GM18909 (cell line): ENCODE results near the gene OR2B6.
"Not testable (repeated sequence)": the region's sequence is repeated elsewhere in the genome, so short reads cannot be mapped to it uniquely, and the experiment has no call there.

ENCODE experiments used
- ATAC-seq: cut with Tn5 transposase; IDR thresholded peaks from one replicate; pipeline ENCODE4 v1.9.1; 2021; ENCODE audit warnings: mild to moderate bottlenecking; ENCODE audit not compliant: unreplicated experiment, poor library complexity

OR2B6 gene

DNA sequence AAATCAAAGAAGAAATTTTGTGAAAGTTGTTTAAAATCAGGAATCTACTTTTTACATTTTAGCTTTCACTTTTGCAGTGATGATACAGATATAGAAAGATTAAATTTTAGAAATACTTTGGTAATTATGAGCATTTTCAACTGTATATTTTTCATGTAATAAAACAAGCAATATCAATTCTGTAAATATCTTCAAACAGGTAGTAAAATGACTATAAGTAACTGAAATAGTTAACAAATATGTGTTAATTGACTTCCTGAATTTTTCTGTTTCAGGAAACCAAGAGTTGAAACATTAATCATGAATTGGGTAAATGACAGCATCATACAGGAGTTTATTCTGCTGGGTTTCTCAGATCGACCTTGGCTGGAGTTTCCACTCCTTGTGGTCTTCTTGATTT lies at the start of gene OR2B6:
Gene OR2B6 (plus strand): TSS at position 301 of the 400 bp plus-strand sequence. CDS start 0 bp downstream, at position 301.
- no peak for ATAC-seq

DNA sequence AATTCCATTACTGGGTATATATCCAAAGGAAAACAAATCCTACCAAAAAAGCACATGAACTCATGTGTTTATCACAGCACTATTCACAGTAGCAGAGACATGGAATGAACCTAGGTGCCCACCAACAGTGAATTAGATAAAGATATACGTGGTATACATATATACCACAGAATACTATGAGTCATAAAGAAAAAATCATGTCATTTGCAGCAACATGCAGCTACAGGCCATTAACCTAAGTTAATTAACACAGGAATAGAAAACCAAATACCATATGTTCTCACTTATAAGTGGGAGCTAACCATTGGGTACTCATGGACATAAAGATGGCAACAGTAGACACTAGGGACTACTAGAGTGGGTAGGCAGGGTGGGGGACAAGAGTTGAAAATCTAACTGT lies 49.0 kb upstream of the OR2B6 start:
- ATAC-seq, result no peak

GRCh38 chr6:27911956-27912446 lies 45.0 kb upstream of the OR2B6 start, which contains the start of gene OR2B2:
TSS of gene OR2B2 (minus strand) at chr6:27912396. CDS start at chr6:27912319, 77 bp downstream.
- no peak for ATAC-seq

GRCh38 chr6:27922949-27923348 lies 34.1 kb upstream of the OR2B6 start:
- no peak for ATAC-seq

GRCh38 chr6:27924179-27924578 lies 32.9 kb upstream of the OR2B6 start:
- ATAC-seq, result no peak

DNA sequence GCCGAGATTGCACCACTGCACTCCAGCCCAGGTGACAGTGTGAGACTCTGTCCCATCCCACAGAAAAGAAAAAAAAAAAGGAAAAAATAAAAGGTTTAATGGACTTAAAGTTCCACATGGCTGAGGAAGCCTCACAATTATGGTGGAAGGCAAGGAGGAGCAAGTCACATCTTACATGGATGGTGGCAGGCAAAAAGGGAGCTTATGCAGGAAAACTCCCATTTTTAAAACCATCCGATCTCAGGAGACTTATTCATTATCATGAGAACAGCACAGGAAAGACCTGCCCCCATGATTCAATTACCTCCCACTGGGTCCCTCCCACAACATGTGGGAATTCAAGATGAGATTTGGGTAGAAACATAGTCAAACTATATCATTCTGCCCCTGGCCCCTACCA lies 29.0 kb upstream of the OR2B6 start:
- ATAC-seq, result not testable (repeated sequence)

DNA sequence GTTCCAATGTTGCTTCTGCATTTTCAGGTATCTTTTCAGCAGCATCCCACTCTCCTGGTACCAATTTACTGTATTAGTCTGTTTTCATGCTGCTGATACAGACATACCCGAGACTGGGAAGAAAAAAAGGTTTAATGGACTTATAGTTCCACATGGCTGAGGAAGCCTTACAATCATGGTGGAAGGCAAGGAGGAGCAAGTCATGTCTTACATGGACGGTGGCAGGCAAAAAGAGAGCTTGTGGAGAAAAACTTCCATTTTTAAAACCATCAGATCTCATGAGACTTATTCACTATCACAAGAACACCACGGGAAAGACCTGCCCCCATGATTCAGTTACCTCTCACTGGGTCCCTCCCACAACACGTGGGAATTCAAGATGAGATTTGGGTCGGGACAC lies 27.1 kb upstream of the OR2B6 start:
- not testable (repeated sequence) for ATAC-seq

GRCh38 chr6:27931209-27931608 lies 25.8 kb upstream of the OR2B6 start:
- no peak for ATAC-seq

GRCh38 chr6:27940766-27941165 lies 16.3 kb upstream of the OR2B6 start:
- ATAC-seq, result no peak

GRCh38 chr6:27943072-27943471 lies 14.0 kb upstream of the OR2B6 start:
- ATAC-seq, result not testable (repeated sequence)

DNA sequence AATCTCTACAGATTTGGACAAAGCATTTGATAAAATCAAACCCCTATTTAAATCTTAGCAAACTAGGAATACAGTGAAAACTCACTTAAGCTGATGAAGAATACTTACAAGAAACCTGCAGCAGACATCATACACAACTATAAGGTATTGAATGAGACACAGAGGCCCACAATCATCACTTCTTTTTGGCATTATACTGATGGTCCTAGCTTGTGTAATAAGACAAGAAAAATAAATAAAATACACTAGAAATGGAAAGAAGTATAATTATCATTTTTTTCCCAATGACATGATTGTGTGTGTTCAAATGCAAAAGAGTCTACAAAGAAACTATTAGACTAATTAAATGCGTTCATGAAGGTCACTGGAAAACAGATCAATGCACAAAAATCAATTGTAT lies 8.8 kb upstream of the OR2B6 start:
- ATAC-seq, result no peak

- no peak for ATAC-seq
Measured at GRCh38 chr6:27951040-27951439, 6.0 kb upstream of the OR2B6 start.

GRCh38 chr6:27957516-27957915 lies 475 bp downstream of the OR2B6 start:
- ATAC-seq, result no peak

GRCh38 chr6:27962506-27962905 lies 5.5 kb downstream of the OR2B6 start:
- no peak for ATAC-seq

- ATAC-seq, result no peak
Measured at GRCh38 chr6:27966044-27966443, 9.0 kb downstream of the OR2B6 start.

DNA sequence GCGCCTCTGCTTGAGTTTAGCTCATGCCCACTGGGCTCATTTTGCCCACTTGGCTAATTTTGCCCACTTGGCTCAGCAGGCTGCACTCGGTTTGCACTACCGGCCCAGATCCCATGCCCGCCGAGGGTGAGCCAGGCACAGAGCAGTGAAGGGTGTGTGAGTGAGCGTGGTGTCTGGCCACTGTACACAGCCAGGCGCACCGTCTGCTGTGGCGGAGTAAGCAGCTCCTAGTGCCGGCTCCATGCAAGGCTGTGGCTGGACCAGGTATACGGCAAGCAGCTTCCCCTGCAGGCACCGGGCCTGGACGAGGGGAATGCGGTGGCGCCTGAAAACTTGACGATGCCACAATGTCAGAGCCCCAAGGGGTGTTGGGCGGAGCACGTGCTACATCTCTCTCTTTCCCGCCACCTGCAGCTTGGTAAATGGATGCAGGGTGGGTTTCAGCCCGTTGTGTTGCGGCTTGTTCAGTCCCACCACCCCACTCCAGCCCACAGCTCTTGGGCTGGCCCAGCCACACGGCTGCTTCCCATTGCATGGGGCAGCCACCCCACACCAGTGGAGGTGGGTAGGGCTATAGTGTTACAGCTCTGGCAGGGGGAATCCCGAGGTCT lies 9.9 kb downstream of the OR2B6 start:
- ATAC-seq, result no peak

GRCh38 chr6:27970444-27970843 lies 13.4 kb downstream of the OR2B6 start:
- no peak for ATAC-seq

- ATAC-seq, result no peak
Measured at GRCh38 chr6:27972750-27973149, 15.7 kb downstream of the OR2B6 start.

- no peak for ATAC-seq
Measured at GRCh38 chr6:27977387-27977786, 20.3 kb downstream of the OR2B6 start.

DNA sequence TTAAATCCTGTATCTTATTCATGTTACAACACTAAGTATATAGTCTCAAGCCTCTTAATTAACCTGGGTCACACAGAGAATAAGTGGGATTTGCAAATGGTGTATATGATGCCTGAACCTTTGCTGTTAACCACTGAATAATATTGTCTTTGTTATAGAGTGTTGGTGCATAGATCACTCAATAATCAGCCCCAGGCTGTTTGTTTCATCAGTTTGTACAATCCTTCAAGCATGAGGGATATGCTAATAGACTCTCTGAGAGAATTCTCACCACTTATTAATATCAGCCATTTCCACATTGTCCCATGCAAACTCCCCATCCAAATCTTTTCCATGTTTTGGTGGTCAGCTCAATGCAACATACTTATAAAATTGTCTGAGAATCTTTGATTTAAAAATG lies 21.7 kb downstream of the OR2B6 start:
- ATAC-seq, result no peak

DNA sequence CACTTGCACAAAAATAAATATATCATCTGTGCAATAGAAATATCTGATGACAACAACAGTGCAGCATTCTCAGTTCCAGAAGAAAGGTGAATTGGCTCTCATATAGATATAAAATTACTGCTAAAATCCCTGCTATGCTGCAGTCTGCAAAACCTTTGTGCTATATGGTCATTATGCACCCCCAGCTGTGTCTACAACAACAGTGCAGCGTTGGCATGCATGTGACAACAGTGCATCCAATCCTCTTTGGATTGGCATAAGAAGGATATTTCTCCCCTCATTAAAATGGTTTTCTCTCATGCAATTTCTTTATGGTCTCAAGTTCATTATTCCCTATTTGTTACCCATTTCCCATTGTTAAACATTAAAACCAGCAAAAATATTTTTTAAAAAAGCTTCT lies 23.1 kb downstream of the OR2B6 start:
- ATAC-seq, result no peak

DNA sequence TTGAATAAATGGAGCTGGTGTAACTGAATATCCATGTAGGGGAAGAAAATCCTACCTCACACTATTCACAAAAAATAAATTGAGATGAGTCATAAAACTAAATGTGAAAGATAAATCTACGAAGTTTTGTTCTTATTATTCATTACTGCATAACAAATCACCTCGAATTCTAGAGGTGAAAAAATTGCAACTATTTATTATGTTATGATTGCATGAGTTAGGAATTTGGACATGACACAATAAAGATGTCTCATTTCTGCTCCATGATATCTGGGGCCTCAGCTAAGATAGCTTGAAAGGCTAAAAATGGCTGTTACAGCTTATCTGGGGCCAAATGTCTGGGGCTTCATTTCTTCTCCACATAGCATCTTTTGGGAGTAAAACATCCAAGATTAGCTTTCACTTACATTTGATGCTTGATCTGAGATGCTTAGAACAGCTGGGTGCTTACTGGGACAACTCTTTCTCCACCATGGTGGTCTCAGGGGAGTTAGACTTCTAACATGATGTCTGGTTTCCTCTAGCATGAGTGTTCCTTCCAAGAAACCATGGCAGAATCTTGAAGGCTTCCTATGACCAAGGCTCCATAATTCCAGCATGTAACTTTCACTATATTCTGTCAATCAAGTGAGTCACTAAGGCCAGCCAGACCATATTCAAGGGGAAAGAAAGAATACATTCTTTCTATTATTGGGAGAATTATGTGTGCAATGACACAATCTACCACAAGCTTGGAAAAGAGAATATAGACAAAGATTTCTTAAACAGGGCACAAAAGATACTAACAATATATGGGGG lies 30.1 kb downstream of the OR2B6 start:
- ATAC-seq, result no peak
